Activated naive CD4-positive, alpha-beta T cell (primary cell): ENCODE results near the gene CASK.
"Not testable (repeated sequence)": the region's sequence is repeated elsewhere in the genome, so short reads cannot be mapped to it uniquely, and the experiment has no call there.

Experiments used
- DNase-seq, 4 experiments: peaks; one replicate each; lab custom pipeline; 2025; lab: John Stamatoyannopoulos, UW

CASK gene

DNA sequence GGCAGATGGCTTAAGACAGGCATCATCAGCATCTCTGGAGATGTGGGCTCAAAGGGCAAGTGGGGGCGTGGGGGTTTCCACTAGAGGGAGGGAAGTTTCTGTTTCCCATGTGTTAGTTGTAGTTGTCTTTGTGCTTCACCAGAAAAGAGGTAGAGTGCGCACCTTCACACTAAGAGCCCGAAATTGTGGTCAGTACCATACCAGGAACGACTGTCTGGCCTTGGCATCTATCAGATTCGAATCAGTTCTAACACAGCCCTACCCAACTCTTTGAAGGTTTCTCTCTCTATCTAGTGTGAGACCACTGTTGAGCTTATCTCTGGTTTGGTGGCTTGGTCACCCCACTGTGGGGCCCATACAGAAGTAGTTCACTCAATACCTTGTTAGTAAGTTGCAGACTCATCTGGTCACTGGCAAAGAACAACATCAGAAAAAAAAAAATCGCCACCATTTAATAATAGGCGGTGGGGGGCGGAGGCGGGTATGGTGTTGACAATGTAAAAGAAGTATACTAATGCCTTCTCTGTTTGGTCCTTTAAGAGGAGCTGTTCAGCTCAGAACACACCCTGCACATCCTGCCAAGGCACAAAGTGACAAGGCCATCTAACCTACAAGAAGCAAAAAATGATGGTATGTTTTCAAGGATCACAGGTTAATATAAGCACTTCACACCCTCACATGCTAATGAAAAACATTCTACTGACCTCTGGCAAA, 405.1 kb downstream of the CASK start:
- DNase-seq: no peak

DNA sequence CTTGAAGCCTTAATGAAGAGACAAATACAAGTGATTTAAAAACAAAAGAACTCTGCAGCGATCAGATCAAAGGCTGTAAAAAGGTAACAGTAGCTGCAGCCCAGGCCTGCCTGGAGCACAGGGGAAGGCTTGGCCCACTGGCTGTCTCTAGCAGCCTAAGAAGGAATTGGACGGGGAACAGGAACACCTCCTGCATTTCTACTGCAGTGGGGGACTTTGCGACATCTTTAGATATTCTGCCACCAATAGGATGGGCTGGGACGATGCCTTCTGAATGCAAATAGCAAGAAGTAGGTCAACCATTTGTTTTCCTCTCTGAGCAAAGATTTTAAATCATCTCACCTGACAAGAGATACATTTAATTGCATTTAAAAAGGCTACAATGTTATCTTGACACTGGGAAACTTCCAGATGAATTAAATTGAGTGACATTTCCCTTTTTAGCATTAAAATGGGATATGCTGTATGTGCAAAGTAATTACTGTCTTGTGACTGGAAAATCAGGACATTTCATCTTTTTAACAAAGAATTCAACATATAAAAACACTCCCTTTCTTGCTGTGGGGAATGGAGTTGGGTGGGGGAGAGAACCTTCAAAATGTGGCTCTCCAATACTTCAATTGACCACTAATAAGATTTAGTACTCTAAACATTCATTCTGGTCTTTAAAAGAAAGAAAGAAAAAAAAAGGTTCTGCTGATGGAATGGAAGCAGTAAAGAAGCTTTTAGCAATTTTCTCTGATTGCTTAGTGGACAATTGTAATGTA, 406.2 kb downstream of the CASK start:
- no peak for DNase-seq

DNA sequence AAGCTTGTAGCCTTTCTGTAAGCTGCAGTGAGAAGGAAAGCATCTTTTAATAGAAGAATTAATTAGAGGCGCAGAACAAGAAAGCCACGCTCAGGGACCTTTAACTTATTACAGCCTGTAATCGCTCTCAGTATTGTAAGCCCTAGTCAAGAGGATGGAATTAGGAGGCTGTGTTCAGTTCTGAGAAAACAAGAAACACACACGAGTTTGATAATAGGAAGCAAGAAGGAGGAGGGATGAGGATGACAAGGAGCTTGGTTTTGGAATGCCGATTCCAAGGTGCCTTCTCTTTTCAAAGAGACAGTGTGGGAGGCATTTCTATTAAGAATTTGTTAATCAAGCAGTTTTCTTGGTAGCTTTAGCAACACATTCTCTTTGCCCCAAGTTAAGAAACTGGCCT, 406.9 kb downstream of the CASK start:
- DNase-seq: no peak

DNA sequence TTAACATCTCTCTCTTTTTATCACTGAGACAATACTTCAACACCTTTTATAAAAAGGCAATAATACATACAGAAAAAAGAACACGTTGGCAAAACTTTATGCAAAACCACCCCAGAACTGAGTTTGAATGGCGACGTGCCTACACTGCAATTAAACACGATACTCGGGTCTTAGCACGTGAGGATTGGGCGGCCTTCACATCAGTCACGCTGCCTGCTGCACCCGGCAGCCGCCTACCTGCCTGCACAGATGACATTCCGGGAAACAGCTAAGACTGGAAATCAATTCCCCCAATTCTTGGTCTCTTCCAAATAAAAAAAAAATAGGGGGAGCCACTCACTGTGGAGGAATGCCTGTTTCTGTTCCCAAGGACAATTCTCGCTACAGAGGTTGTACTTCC, 408.0 kb downstream of the CASK start:
- no peak for DNase-seq

DNA sequence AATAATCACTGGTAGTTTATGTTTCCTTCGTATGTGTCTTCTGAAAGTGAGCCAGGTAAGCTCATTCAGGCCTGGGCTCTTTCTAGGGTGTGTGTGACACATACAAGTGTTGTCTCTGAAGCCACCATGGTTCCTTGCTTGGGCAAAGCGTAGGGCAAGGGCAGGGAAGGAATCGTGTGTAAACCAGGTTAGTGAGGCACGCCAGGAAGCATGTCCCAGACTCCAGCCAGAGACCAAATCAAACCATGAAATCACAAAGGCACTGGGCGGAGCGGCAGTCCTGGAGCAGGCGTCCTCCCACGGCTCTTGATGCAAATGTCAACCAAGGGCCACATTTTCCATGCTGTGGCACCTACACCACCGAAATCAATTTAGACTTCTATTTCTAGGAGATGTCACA, 409.2 kb downstream of the CASK start:
- no peak for DNase-seq

DNA sequence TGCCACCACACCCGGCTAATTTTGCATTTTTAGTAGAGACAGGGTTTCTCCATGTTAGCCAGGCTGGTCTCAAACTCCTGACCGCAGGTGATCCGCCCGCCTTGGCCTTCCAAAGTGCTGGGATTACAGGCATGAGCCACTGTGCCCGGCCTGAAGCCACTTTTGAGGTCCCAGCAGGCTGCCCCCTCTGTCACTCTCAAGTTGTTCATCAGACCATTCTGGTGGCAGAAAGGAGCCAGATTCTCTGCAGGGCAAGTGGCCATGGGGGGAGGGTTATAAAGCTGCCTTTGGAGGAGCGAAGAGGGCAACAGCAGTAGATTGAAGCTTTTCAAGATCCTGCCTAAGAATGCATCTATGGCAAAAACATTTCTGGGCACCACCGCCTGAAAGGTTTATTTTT, 410.5 kb downstream of the CASK start:
- not testable (repeated sequence) for DNase-seq

DNA sequence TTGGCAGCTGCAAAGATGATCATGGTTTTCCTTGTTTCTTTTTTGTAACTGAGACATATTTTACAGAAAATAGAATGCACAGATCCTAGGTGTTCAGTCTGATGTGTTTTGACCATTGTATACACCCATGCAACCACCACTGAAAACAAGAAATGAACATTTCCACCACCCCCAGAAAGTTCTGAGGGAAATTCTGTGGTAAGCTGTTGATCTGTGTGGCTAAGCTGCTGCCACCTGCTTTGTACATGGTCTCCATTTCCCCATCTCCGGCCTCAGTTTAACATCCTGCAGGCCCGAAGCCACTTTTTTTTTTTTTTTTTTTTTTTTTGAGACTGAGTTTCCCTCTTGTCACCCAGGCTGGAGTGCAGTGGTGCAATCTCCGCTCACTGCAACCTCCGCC, 411.0 kb downstream of the CASK start:
- no peak for DNase-seq

DNA sequence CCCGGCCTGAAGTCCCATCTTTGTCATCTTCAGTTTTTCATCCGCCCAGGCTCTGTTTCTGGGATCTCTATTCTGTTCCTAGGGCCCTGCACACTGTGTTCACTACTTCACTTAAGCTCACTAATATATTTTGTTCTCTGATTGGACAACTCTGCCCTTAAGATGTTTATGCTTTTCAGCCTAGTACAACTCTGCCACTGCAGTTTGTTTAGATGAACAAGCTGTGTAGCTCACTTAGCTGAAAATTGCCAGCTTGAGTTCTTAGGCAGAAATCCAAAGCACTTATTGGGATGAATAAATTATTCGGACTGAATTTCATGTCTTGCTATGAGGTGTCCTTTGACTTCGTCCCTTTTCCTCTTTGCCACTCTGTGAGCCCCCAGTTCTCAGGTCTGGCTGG, 415.4 kb downstream of the CASK start:
- DNase-seq: no peak

DNA sequence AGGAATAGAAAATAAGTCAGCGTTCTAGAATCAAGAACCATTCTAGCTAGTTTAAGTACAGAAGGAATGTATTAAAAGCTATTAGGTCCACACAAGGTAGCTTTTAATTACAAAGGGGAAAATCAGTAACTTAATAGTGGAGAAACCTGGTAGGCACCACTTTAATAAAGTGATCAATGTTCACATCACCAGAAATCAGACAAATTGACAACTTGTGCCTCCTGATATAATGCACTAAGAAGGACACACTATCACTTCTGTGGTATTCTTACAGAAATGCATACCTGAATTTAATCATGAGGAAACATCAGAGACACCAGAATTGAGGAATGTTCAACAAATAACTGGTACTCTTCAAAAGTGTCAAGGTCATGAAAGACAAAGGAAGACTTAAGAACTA, 421.4 kb downstream of the CASK start:
- no peak for DNase-seq

DNA sequence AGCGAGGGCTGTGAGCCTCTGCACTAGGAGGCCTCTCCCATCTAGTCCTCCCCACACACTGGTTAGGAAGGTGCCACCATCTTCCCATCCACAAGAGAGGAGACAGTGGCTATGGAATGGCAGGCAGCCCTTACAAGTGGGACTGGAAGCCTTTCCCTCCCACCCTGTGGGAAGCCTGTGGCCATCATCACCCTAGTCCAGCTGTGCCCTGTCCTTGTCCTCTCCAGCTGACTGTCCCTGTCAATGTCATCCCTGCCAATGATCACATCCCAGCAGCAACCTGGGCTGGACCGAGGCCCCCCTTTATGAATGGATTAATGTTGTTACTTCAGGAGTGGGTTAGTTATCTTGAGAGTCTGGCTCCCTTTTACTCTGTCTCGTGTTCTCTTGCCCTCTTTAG, 423.4 kb downstream of the CASK start:
- no peak for DNase-seq

DNA sequence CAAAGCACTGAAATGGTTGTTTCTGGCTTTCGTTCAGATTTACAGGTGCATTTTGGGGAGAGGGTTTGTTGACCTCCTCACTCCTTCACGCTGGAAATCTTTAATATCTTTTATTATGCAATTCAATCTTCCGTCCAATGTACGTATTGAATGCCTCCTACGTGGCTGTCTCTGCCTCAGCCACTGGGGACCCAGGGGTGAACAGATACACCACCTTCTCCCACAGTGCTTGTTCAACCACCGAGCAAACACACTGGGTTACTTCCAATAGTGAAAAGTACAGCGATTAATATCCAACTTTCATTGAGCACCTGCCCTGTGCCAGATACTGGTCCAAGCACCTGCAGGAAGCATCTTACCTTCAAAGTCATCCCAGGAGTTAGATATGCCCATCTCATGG, 424.2 kb downstream of the CASK start:
- DNase-seq: no peak

DNA sequence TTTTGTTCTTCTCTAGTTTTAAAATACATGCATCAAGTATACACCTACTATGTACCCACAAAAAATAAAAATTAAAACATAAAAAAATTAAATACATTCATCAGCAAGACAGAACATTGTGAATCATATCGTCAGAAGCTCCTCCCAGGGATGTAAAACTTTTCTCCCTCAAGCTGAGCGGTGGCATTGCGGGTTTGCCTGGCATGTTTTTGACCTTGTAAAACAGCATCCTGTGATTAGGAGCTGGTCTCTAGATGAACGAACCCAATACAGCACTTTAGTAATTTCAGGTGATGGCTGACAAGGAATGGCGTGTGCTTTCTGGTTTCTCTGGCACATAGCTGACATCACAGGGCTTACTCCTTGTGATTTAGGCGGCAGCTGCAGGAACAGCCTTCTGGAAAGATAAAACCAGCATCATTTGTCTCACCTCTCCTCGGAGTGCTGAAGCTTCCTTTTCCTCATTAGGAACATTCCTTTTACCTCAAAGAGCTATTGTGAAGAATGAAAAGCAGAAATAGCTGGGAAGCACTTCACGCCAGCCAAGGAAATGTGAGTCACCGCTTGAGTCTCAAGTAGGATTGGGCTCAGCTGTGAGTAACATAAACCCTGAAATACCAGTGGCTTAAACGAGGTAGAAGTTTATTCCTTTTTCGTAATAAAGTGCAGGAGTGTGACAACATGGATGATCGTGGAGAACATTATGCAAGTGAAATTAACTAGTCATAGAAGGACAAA, 431.9 kb downstream of the CASK start:
- no peak for DNase-seq

DNA sequence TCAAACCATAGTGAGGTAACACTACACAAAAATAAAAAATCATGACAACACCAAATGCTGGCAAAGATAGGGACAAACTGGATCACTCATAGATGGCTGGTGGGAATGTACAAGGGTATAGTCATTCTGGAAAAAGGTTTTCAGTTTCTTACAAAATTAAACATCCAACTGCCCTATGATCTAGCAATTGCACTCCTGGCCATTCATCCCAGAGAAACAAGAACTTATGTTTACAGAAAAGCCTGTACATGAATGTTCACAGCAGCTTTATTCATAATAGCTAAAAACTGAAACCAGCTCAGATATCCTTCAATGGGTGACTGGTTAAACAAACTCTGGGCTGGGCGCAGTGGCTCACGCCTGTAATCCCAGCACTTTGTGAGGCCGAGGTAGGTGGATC, 432.9 kb downstream of the CASK start:
- DNase-seq: no peak

DNA sequence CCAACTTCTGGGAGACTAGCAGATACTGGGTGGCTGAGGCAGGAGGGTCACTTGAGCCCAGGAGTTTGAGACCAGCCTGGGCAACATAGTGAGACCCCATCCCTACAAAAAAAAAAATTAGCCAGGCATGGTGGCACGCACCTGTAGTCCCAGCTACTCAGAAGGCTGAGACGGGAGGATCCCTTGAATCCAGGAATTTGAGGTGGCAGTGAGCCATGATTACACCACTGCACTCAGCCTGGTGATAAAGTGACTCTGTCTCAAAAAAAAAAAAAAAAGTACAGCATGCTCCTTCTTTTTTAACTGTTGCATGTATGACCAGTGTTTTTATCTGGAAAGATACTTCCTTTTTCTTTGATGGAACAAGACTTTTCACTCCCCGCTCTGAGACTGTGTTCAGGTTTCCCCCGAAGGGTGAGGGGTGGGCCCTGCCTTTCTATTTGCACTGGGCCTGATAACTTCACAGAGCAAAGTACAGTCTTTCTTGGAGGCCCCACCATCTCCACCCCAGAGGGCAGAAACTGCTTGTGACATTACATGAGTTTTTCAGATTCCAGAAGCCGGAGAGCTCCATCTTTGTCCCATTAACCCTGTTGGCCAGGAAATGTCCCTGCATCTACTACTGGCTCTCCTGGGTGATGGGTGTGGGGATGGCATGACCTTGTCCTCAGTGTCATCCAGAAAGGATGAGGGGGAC, 441.1 kb downstream of the CASK start:
- no peak for DNase-seq

DNA sequence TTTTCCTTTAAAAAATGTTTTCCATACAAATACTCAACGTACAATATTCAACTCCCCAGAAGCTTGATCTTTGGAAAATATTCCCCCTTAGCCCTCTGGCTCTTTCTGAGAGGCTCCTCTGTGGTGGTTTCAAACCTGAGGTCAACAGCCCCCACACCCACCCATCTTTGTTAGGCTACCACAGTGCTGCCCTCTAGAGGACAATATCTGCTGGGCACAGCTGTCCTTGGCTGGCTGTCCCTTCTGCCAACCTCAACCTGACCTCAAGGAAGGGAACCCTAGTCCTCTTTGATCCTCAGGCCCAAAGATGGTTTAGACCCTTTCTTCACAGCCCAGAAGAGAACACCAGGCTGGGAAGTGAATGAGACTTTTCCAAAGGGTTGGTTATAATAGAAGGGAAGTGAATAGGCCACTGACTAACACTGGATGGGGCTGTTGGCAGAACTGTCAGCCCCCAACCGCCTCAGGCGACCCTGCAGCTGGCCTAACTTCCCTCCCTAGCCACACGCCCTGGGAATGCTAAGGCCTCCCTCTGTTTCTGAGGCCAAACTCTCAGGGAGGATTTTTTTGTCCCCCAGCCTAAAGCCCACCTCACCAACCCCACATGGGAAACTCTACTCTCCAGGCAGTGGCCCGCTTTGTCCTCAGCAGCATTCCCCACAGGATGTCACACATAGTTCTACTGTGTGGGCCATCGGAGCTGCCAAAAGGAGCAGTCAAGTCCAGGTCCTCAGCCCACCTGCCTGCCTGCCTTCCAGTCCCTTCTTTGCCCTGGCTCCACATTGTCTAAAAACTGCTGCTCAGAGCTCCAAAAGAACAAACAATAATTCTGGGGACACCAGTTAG, 441.9 kb downstream of the CASK start:
- DNase-seq: no peak

DNA sequence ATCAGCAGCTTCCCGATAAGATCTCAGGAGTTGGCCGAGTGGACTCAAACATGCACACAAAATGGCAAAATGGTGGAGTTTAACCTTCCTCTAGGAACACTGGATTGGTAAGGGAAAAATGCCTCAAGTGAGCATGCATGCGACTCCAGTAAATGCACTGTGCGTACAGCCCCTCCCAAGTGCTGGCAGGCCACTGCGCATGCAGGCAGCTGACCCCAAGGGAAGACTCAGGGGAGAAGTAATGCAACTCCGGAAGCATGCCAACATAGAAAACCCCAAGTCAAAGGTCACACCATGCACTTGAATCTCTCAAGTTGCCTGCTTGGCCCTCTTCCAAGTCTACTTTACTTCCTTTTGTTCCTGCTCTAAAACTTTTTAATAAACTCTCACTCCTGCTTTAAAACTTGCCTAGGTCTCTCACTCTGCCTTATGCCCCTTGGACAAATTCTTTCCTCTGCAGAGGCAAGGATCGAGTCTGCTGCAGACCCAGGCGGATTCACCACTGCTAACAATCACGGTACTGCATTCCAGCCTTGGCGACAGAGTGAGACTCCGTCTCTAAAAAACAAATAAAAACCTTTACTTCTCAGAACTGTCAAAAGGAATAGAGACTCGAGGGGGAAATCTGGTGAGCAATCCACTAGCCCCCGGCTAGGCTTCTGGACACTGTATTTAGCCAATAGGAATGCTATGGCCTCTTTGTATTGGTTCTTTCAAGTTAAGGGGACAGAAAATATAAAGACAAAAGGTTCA, 442.7 kb downstream of the CASK start:
- DNase-seq: no peak

DNA sequence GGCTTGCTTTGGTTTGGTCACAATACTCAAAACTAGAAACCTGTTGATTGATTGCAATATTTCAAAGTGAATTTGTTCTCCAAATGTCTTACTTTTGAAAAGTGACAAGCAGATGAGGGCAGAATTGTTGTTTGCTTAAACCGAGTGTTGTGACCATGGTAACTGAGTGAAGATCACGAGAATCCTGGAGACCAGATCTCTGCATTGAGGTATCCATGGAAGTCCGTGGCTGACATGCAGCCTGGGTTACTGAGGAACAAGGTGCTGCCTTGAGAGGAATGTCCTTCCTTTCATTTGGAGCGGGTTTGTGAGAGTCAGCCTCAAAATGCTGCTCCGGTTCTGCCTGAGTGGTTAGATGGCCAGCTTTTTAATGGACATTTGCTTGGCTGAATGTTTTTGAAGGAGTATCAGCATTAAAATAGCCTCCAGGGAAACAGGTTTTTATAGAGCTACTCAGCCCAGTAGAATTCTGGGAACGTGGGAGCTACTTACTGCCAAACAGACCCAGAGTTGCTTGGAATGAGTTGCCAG, 444.9 kb downstream of the CASK start:
- no peak for DNase-seq

DNA sequence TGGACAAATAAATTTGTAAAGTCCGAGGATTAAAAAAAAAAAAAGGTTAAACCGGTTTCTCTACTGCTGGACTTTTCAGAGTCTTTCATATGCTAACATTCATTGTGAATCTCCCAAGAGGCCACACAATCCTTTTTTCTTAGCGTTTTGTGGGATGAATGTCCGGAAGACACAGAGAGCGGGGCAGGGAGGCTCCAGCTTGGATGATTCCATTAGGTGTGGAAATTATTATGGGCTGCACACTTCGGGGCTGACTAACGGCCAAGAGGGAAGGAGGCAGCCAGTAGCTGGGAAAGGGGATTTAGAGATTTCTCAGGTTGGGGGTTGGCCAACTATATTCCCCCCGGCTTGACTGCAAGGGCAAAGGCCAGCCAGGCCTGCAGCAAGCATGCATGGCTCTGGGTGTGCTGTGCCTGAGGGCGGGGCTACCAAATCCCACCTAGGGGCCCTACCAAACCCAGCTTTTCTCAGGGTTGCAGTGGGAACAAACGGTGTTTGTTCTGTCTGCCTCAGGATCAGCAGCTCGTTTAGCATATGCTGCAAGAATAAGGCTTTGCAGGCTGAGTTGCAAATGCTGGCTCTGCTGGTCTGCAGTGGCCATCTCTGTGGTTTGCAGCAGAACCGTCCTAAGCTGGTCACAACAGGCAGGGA, 447.6 kb downstream of the CASK start:
- DNase-seq: no peak

DNA sequence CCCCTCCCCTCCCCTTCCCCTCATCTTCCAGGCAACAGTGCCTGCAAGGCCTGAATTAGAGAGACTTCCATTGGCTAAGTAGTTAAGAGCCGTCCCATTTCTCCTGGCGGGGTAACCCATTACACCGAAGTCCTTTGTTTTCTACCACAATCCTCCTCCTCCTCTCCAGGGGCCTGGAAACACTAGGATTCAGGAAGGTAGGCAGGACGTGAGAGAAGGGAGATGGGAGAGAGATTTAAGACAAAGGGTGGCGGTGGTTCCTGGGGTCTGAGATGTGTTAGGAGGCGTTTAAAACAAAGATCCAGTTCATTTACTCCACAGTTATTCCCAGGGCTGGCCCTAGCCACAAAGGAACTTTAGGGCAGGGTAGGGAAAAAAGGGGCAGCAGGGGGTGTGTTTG, 448.2 kb downstream of the CASK start:
- DNase-seq: no peak

DNA sequence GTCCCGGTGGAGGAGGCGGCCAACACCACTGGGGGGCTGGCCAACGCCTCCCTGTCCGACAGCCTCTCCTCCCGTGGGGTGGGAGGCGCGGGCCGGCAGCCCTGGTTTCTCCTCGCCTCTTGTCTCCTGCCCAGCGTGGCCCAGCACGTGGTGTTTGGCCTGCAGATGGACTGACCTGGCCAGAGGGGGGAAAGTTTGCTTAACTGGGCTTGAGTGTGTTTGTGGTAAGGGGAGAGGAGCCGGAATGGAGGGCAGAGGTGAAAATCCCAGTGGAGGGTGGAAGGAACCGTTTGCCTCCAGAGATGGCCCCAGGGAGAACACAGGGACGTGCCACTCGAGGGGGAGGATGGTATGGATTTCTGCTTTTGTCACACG, 448.6 kb downstream of the CASK start:
- DNase-seq: no peak
